ENCODE data around the gene HELZ. TPM values are rescaled to one million over a fixed set of nuclear protein-coding genes. Genes with fewer than 3 reads are reported as not detected.
"Not testable (repeated sequence)": the region's sequence is repeated elsewhere in the genome, so short reads cannot be mapped to it uniquely, and the experiment has no call there.

Gene HELZ
- total RNA-seq, 1 donor from 2014 or later = 71.0 TPM

DNA sequence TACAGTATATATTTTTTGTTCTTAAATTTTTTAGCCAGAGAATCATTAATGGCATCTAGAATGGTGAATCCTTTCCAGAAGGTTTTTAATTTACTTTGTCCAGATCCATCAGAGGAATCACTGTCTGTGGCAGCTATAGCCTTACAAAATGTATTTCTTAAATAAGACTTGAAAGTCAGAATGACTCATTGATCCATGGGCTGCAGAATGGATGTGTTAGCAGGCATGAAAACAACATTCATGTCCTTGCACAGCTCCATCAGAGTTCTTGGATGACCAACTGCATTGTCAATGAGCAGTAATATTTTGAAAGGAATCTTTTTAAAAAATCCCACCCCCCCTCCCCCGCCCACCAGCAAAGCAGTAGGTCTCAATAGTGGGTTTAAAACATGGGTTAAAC is 149.2 kb downstream of the HELZ start:
- no peak for DNase-seq (ENCODE audit: low spot score, unreplicated experiment)
- TF ChIP-seq, protein P1, sequence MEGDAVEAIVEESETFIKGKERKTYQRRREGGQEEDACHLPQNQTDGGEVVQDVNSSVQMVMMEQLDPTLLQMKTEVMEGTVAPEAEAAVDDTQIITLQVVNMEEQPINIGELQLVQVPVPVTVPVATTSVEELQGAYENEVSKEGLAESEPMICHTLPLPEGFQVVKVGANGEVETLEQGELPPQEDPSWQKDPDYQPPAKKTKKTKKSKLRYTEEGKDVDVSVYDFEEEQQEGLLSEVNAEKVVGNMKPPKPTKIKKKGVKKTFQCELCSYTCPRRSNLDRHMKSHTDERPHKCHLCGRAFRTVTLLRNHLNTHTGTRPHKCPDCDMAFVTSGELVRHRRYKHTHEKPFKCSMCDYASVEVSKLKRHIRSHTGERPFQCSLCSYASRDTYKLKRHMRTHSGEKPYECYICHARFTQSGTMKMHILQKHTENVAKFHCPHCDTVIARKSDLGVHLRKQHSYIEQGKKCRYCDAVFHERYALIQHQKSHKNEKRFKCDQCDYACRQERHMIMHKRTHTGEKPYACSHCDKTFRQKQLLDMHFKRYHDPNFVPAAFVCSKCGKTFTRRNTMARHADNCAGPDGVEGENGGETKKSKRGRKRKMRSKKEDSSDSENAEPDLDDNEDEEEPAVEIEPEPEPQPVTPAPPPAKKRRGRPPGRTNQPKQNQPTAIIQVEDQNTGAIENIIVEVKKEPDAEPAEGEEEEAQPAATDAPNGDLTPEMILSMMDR (IDR thresholded peaks at IDR 0.05; ENCODE audit: unreplicated experiment) = no peak
- Mint-ChIP-seq H3K4me1 (ENCODE audit: low read depth) (no peaks in the 10 kb centered on the region), H3K27me3 (no peaks in the 10 kb centered on the region), H3K36me3 (ENCODE audit: insufficient read depth) (peaks cover 4% of the 10 kb centered on the region), H3K4me3 (ENCODE audit: low read depth) (no peak overlapping the region), H3K9me3 (ENCODE audit: low read depth) (no peaks in the 10 kb centered on the region), H3K27ac (no peak overlapping the region)

DNA sequence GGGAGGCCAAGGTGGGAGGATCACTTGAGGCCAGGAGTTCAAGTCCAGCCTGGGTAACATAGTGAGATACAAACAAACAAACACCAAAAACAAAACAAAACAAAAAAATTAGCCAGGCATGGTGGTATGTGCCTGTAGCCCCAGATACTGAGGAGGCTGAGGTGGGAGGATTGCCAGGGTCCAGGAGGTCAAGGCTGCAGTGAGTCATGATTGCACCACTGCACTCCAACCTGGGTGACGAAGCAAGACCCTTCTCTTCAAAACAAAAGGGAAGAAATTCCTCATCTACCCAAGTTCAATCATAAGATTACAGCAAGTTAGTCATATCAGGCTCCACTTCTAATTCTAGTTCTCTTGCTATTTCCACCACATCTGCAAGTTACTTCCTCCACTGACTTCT is 149.7 kb downstream of the HELZ start:
- not testable (repeated sequence) for H3K4me1 Mint-ChIP-seq (ENCODE audit: low read depth); DNase-seq (ENCODE audit: low spot score, unreplicated experiment); H3K36me3 Mint-ChIP-seq (ENCODE audit: insufficient read depth); H3K4me3 Mint-ChIP-seq (ENCODE audit: low read depth); H3K27me3 Mint-ChIP-seq; H3K9me3 Mint-ChIP-seq (ENCODE audit: low read depth); H3K27ac Mint-ChIP-seq

DNA sequence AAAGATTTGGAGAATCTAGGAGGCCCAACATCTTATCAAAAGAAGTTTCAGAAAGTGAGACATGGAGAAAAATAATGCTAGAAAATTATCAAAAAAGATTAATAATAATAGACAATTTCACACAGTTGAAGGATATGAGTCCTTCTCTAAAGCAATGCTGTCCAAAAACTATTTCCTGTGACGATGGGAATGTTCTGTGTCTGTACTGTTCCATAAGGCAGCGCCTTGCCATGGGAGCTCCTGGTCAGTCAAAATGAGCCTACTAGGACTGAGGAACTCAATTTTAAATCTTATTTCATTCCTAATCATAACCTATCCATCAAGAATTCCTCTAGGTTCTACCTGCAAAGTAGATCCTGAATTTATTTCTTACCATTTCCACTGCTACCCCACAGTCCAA is 151.6 kb downstream of the HELZ start:
- no peaks in the 10 kb centered on the region for H3K4me1 Mint-ChIP-seq (ENCODE audit: low read depth)
- H3K27me3 Mint-ChIP-seq = no peaks in the 10 kb centered on the region
- no peak for DNase-seq (ENCODE audit: low spot score, unreplicated experiment)
- peaks cover 15% of the 10 kb centered on the region for H3K36me3 Mint-ChIP-seq (ENCODE audit: insufficient read depth)
- TF ChIP-seq, protein P1 (IDR thresholded peaks at IDR 0.05; ENCODE audit: unreplicated experiment) = no peak
- H3K4me3 Mint-ChIP-seq (ENCODE audit: low read depth) = no peak overlapping the region
- H3K9me3 Mint-ChIP-seq (ENCODE audit: low read depth) = peaks cover 11% of the 10 kb centered on the region
- H3K27ac Mint-ChIP-seq = no peak overlapping the region

DNA sequence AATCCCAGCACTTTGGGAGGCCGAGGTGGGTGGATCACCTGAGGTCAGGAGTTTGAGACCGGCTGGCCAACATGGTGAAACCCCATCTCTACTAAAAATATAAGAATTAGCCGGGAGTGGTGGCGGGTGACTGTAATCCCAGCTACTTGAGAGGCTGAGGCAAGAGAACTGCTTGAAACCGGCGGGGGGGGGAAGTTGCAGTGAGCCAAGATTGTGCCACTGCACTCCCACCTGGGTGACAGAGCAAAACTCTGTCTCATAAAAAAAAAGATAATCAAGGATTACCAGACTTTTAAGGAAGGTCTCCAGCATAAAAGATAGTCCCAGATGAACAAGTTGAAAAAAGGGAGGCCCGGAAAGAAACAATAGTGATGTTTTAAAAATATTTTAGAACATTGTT is 152.3 kb downstream of the HELZ start:
- Mint-ChIP-seq H3K36me3 (ENCODE audit: insufficient read depth) (peaks cover 18% of the 10 kb centered on the region), H3K9me3 (ENCODE audit: low read depth) (peaks cover 11% of the 10 kb centered on the region)
- H3K4me3 Mint-ChIP-seq (ENCODE audit: low read depth); H3K27ac Mint-ChIP-seq; H3K4me1 Mint-ChIP-seq (ENCODE audit: low read depth); DNase-seq (ENCODE audit: low spot score, unreplicated experiment); H3K27me3 Mint-ChIP-seq: not testable (repeated sequence)

DNA sequence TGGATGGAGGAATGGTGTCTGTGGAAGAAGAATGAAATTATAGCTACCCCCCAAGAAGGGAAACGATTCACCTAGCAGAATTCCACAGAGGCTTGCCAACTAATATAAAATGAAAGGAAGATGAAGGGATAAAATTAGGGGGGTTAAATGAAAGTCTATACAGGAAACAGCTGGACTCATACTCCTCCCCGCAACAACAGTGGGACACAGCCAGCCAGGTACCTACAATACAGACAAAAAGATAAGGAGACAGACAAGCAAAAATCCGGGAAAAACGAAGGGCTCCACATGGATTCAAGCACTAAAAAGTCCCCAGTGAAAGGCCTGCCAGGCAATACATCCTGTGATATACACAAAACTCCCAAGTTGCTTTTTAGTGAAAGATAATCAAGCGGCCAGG is 152.7 kb downstream of the HELZ start:
- H3K4me3 Mint-ChIP-seq (ENCODE audit: low read depth) = no peak overlapping the region
- no peak overlapping the region for H3K27ac Mint-ChIP-seq
- TF ChIP-seq, protein P1 (IDR thresholded peaks at IDR 0.05; ENCODE audit: unreplicated experiment) = no peak
- H3K9me3 Mint-ChIP-seq (ENCODE audit: low read depth) = peaks cover 11% of the 10 kb centered on the region
- no peak for DNase-seq (ENCODE audit: low spot score, unreplicated experiment)
- no peaks in the 10 kb centered on the region for H3K27me3 Mint-ChIP-seq
- H3K4me1 Mint-ChIP-seq (ENCODE audit: low read depth) = no peaks in the 10 kb centered on the region
- peaks cover 18% of the 10 kb centered on the region for H3K36me3 Mint-ChIP-seq (ENCODE audit: insufficient read depth)

DNA sequence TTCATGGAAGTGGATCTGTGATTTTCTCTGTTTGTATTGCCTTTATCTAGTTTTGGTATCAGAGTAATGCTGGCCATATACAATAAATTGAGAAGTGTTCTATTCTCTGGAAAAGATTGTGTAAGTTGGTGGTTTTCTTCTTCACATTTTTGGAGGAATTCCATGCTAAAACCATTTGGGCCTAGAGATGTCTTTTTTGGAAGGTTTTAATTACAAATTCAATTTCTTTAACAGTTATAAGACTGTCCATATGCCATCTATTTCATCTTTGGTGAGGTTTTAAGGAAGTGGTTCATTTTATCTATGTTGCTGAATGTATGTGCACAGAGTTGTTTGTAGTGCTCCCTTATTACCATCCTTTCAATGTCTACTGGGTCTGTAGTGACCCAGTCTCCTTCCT is 154.7 kb downstream of the HELZ start:
- H3K27ac Mint-ChIP-seq = no peak overlapping the region
- H3K4me1 Mint-ChIP-seq (ENCODE audit: low read depth) = no peaks in the 10 kb centered on the region
- peaks cover 11% of the 10 kb centered on the region for H3K9me3 Mint-ChIP-seq (ENCODE audit: low read depth)

More for the DNA sequence above, 154.7 kb downstream of the HELZ start:
- Mint-ChIP-seq H3K36me3 (ENCODE audit: insufficient read depth) (peaks cover 28% of the 10 kb centered on the region), H3K27me3 (no peaks in the 10 kb centered on the region), H3K4me3 (ENCODE audit: low read depth) (no peak overlapping the region)
- TF ChIP-seq, protein P1 (IDR thresholded peaks at IDR 0.05; ENCODE audit: unreplicated experiment) = no peak
- no peak for DNase-seq (ENCODE audit: low spot score, unreplicated experiment)
